MM.1S (cell line): ENCODE results near the gene RASGRF2.

ENCODE experiments used
- DNase-seq: peaks from one replicate; pipeline ENCODE4 v3.0.0-alpha.2; 2015
- H2AFZ ChIP-seq: fragments of 300-600 bp; sonication (generic); 2 replicates; pipeline ENCODE4 v1.6.0; 2016; ENCODE audit warnings: antibody characterized with exemption, low read length
- H3F3A ChIP-seq: fragments of 300-600 bp; sonication (generic); 2 replicates; pipeline ENCODE4 v1.6.1; 2016; ENCODE audit warnings: mild to moderate bottlenecking, antibody characterized with exemption, low read length, moderate library complexity, mixed read lengths; ENCODE audit not compliant: insufficient read depth
- H3K27ac ChIP-seq: fragments of 300-600 bp; sonication (generic); 2 replicates; pipeline ENCODE4 v1.5.1; 2016; ENCODE audit warnings: mild to moderate bottlenecking, low read length
- H3K27me3 ChIP-seq: fragments of 300-600 bp; sonication (generic); replicated peaks from 2 replicates; pipeline ENCODE4 v1.6.0; 2016; ENCODE audit warnings: low read length; ENCODE audit not compliant: insufficient read depth
- H3K36me3 ChIP-seq: fragments of 300-600 bp; sonication (generic); replicated peaks from 2 replicates; pipeline ENCODE4 v1.6.1; 2016; ENCODE audit warnings: mild to moderate bottlenecking, low read length, mixed read lengths; ENCODE audit not compliant: insufficient read depth
- H3K4me1 ChIP-seq: fragments of 300-600 bp; sonication (generic); 2 replicates; pipeline ENCODE4 v1.6.1; 2016; ENCODE audit warnings: low read length, mixed read lengths
- H3K4me2 ChIP-seq: fragments of 300-600 bp; sonication (generic); 2 replicates; pipeline ENCODE4 v1.6.0; 2016; ENCODE audit warnings: low read depth, low read length
- H3K4me3 ChIP-seq: fragments of 300-600 bp; sonication (generic); 2 replicates; pipeline ENCODE4 v1.5.1; 2016; ENCODE audit warnings: low read length, mixed read lengths
- H3K79me2 ChIP-seq: fragments of 300-600 bp; sonication (generic); 2 replicates; pipeline ENCODE4 v1.6.1; 2016; ENCODE audit warnings: mixed run types, low read length, mixed read lengths
- H3K9ac ChIP-seq: fragments of 300-600 bp; sonication (generic); 2 replicates; pipeline ENCODE4 v1.6.1; 2016; ENCODE audit warnings: low read length, mixed read lengths
- H3K9me2 ChIP-seq: fragments of 300-600 bp; sonication (generic); replicated peaks from 2 replicates; pipeline ENCODE4 v1.6.1; 2016; ENCODE audit warnings: mild to moderate bottlenecking, low read length, mixed read lengths; ENCODE audit not compliant: insufficient read depth
- H3K9me3 ChIP-seq: fragments of 300-600 bp; sonication (generic); replicated peaks from 2 replicates; pipeline ENCODE4 v1.6.1; 2016; ENCODE audit warnings: mild to moderate bottlenecking, low read length, mixed read lengths; ENCODE audit not compliant: insufficient read depth
- H4K20me1 ChIP-seq: fragments of 300-600 bp; sonication (generic); 2 replicates; pipeline ENCODE4 v1.6.1; 2016; ENCODE audit warnings: mild to moderate bottlenecking, low read length, moderate library complexity, mixed read lengths; ENCODE audit not compliant: insufficient read depth
- CTCF ChIP-seq: fragments of 300-600 bp; sonication (generic); IDR thresholded peaks from 2 replicates; pipeline ENCODE4 v1.5.1; 2016; ENCODE audit warnings: antibody characterized with exemption, low read length, mixed read lengths
- EZH2 ChIP-seq: fragments of 300-600 bp; sonication (generic); optimal IDR thresholded peaks from 2 replicates; pipeline ENCODE3; 2017; ENCODE audit warnings: low read depth, mild to moderate bottlenecking, antibody characterized with exemption, low read length, mixed read lengths
- EZH2phosphoT487 ChIP-seq: fragments of 300-600 bp; sonication (generic); IDR thresholded peaks from 2 replicates; pipeline ENCODE4 v1.6.1; 2018; ENCODE audit warnings: antibody characterized with exemption, low read length

Gene RASGRF2

GRCh38 chr5:81225463-81225862, 265.3 kb downstream of the RASGRF2 start:
- Histone ChIP-seq H3K36me3 (no peaks in the 10 kb centered on the region), H3K79me2 (no peaks in the 10 kb centered on the region), H3K4me2 (no peak overlapping the region), H3K4me1 (no peaks in the 10 kb centered on the region), H3F3A (no peaks in the 10 kb centered on the region), H4K20me1 (no peaks in the 10 kb centered on the region), H3K27me3 (no peaks in the 10 kb centered on the region), H3K9me3 (no peaks in the 10 kb centered on the region), H3K9me2 (no peaks in the 10 kb centered on the region), H3K27ac (no peak overlapping the region), H3K9ac (no peak overlapping the region), H2AFZ (no peak overlapping the region), H3K4me3 (no peak overlapping the region)
- TF ChIP-seq EZH2phosphoT487 (no peak), EZH2 (no peak), CTCF (no peak)
- DNase-seq, result no peak

- H3K9me3 ChIP-seq, result no peaks in the 10 kb centered on the region
- no peak overlapping the region for H3K4me3 ChIP-seq
- H3K27me3 ChIP-seq, result no peaks in the 10 kb centered on the region
- H3K4me2 ChIP-seq, result no peak overlapping the region
- no peak overlapping the region for H2AFZ ChIP-seq
- no peaks in the 10 kb centered on the region for H4K20me1 ChIP-seq
- H3K27ac ChIP-seq, result no peak overlapping the region
- DNase-seq, result no peak
- H3K79me2 ChIP-seq, result no peaks in the 10 kb centered on the region
- H3K36me3 ChIP-seq, result no peaks in the 10 kb centered on the region
- no peaks in the 10 kb centered on the region for H3F3A ChIP-seq
- no peak overlapping the region for H3K9ac ChIP-seq
- no peaks in the 10 kb centered on the region for H3K9me2 ChIP-seq
- TF ChIP-seq EZH2phosphoT487, result no peak
- no peak for TF ChIP-seq EZH2
- no peak for TF ChIP-seq CTCF
- no peaks in the 10 kb centered on the region for H3K4me1 ChIP-seq
Observed at GRCh38 chr5:81226286-81226685, 266.1 kb downstream of the RASGRF2 start.

- TF ChIP-seq CTCF (no peak), EZH2 (no peak), EZH2phosphoT487 (no peak)
- no peaks in the 10 kb centered on the region for H4K20me1 ChIP-seq
Observed at GRCh38 chr5:81226949-81227348, 266.8 kb downstream of the RASGRF2 start.

More at GRCh38 chr5:81226949-81227348, 266.8 kb downstream of the RASGRF2 start:
- no peaks in the 10 kb centered on the region for H3K9me3 ChIP-seq
- no peak overlapping the region for H3K9ac ChIP-seq
- no peak for DNase-seq
- H3K79me2 ChIP-seq, result no peaks in the 10 kb centered on the region
- no peaks in the 10 kb centered on the region for H3F3A ChIP-seq
- H3K27ac ChIP-seq, result no peak overlapping the region
- H3K4me2 ChIP-seq, result no peak overlapping the region
- no peaks in the 10 kb centered on the region for H3K4me1 ChIP-seq
- no peaks in the 10 kb centered on the region for H3K9me2 ChIP-seq
- no peaks in the 10 kb centered on the region for H3K36me3 ChIP-seq
- no peaks in the 10 kb centered on the region for H3K27me3 ChIP-seq
- no peak overlapping the region for H2AFZ ChIP-seq
- no peak overlapping the region for H3K4me3 ChIP-seq
